Measurements from ENCODE around the gene MYO1B.
A peak's percentile ranks its signal among the peaks of the same experiment; 100 is the strongest.

MYO1B gene

DNA sequence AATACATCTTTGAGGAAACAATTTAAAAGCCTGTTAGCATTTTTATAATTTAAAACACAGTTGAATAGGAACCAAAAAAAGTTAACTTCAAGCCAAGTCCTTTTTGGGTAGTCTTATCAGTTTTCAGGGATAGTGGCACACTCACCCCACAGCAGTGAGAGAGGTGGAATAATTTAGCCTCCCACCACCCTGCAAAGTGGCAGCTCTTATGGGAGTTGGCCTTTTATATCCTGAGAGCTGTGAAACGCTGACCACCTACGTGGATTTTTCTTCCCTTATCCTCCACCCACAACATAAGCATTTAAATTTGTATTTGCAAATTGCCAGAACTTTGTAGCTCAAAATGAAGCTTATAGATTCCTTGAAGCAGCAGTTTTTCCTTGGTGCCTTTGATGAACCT lies 167.1 kb downstream of the MYO1B start:
- TF ChIP-seq ZFX (IDR thresholded peaks at IDR 0.05; ENCODE audit: borderline replicate concordance) = no peak
- TF ChIP-seq, protein P1, sequence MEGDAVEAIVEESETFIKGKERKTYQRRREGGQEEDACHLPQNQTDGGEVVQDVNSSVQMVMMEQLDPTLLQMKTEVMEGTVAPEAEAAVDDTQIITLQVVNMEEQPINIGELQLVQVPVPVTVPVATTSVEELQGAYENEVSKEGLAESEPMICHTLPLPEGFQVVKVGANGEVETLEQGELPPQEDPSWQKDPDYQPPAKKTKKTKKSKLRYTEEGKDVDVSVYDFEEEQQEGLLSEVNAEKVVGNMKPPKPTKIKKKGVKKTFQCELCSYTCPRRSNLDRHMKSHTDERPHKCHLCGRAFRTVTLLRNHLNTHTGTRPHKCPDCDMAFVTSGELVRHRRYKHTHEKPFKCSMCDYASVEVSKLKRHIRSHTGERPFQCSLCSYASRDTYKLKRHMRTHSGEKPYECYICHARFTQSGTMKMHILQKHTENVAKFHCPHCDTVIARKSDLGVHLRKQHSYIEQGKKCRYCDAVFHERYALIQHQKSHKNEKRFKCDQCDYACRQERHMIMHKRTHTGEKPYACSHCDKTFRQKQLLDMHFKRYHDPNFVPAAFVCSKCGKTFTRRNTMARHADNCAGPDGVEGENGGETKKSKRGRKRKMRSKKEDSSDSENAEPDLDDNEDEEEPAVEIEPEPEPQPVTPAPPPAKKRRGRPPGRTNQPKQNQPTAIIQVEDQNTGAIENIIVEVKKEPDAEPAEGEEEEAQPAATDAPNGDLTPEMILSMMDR (IDR thresholded peaks at IDR 0.05) = no peak
- H3K27ac ChIP-seq = no peak overlapping the region

DNA sequence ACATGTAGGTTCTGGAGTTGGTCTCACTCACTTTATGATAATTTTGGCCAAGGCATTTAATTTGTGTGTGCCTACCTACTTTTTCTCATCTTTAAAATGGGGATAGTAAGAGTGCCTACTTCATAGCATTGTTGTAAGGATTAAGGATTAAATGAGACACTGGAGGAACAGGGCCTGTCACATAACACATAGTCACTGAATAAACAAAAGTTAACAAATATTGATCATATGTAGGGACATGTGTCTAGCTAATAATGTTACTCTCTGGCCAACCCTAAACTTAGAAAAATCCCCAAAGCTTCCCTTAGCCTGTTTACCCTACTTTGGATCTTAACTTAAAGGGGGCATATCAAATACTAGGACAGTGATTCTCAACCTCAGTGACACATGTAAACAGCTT lies 169.9 kb downstream of the MYO1B start:
- TF ChIP-seq, protein P1 (IDR thresholded peaks at IDR 0.05) = no peak
- no peak for TF ChIP-seq ZFX (IDR thresholded peaks at IDR 0.05; ENCODE audit: borderline replicate concordance)
- H3K27ac ChIP-seq = peak overlapping the region; percentile 80

DNA sequence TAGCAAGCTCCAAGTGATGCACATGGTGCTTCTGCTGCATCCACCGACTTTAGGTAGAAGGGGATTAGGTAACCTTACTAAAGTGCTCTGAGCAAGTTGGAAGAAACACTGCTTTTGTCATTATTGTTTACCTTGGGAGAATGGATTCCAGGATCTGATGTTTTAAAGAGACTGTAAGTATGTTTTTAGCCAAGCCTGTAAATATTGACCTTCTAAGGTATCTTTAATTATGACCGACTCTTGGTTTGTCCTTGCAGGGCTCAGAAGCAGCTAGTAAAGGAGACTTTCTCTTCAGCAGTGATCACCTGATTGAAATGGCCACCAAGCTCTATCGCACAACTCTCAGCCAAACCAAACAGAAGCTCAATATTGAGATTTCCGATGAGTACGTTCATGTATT lies 170.7 kb downstream of the MYO1B start:
- TF ChIP-seq ZFX (IDR thresholded peaks at IDR 0.05; ENCODE audit: borderline replicate concordance) = no peak
- TF ChIP-seq, protein P1 (IDR thresholded peaks at IDR 0.05) = no peak
- peak overlapping the region; percentile 80 for H3K27ac ChIP-seq

DNA sequence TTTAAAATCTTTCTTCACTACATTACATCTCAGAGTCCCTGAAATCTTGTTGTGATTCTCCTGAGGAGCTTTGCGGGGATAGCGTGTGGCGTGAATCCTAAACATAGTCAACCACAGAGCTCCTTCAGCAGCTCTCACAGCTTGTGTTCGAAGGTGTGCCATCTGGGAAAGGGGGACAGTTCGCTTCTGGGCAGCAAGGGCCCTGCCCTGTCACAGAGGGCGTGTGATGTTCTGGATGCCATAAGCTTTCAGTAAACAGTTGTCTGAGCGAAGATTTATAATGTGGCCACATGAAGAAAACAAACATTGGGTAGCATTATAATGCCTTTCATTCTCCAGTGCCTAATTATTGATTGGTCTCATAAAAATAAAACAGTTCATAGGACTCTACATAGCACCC lies 172.5 kb downstream of the MYO1B start:
- TF ChIP-seq, protein P1 (IDR thresholded peaks at IDR 0.05) = no peak
- no peak for TF ChIP-seq ZFX (IDR thresholded peaks at IDR 0.05; ENCODE audit: borderline replicate concordance)
- peak overlapping the region; percentile 80 for H3K27ac ChIP-seq

DNA sequence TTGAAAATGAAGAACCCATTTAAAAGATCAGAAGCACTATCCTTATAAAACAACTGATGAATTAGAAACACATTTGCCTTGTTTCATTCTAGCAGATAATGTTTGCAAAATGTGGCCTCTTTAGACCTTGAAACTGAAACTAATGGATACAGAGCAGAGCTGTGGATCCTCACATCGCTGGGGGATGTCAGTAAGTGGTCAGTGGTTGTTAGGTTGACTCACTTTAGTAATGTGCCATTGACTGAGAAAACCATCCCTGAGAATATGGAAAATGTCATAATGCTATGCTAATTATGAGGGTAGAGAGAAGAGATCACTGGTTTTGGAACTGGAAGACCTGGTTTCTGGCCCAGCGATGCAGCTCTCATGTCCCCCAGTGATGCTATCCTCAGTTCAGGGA lies 176.7 kb downstream of the MYO1B start:
- no peak overlapping the region for H3K27ac ChIP-seq
- TF ChIP-seq, protein P1 (IDR thresholded peaks at IDR 0.05) = no peak
- TF ChIP-seq ZFX (IDR thresholded peaks at IDR 0.05; ENCODE audit: borderline replicate concordance) = no peak

DNA sequence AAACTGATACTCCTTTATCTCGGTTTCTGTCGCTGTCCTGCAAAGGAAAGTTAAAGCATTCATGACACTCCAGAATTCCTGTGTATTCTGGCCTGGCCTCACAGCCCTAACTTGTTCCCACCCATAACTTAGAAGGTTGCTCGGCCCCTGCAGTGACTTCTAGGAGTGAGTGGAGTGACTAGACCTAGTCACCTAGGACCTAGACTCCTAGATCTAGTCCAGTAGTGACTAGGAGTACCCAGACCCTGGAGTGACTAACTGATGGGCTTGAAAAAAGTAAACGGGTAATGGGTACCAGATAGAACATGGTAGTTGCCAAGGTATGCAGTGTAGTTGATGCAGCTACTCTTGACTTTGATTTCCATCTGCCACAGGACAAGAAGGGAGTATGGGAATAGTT lies 181.8 kb downstream of the MYO1B start:
- TF ChIP-seq ZFX (IDR thresholded peaks at IDR 0.05; ENCODE audit: borderline replicate concordance) = no peak
- TF ChIP-seq, protein P1 (IDR thresholded peaks at IDR 0.05) = no peak
- H3K27ac ChIP-seq = no peak overlapping the region

DNA sequence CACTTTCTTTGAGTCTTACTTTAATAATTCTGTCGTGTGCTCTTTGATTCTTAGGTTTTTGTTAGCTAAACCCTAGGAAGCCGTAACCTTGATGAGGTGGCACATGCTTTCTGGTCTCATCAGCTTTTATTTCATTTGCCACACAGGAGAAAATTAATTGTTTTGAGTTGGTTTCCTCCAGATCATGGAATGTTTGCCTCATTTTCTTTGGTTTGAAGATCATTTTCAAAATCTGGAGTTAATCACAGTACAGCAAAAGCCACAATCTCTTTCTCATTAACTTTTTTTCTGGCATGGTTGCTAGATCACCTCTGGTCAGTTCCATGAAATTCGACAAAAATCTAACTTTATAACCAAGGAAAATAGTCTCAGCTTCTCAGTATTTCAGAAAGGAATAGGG lies 182.9 kb downstream of the MYO1B start:
- TF ChIP-seq ZFX (IDR thresholded peaks at IDR 0.05; ENCODE audit: borderline replicate concordance) = no peak
- no peak overlapping the region for H3K27ac ChIP-seq

DNA sequence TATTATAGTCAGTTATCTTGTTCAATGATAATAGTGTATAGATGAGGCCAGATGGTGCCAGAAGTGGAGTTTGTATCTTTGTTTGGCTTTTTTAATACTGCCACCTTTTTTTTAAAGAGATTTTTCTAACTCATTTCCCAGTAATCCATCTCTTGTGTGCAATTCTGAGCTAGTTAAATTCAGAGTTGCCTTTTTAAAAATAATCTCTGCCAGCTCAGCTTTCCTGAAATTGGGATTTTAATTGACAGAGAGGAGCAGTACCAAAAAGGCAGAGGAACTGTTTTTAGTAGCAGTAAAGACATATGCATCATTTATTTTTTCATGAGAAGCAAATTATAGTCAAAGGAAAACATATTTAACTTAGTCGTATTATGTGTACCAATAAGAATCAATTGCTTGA lies 185.3 kb downstream of the MYO1B start:
- no peak for TF ChIP-seq ZFX (IDR thresholded peaks at IDR 0.05; ENCODE audit: borderline replicate concordance)
- TF ChIP-seq, protein P1 (IDR thresholded peaks at IDR 0.05) = no peak
- H3K27ac ChIP-seq = no peak overlapping the region

Measured in 22Rv1 (cell line).